Measurements from ENCODE around the gene KRTAP4-16.
"Not testable (repeated sequence)": the region's sequence is repeated elsewhere in the genome, so short reads cannot be mapped to it uniquely, and the experiment has no call there.

Gene KRTAP4-16

GRCh38 chr17:41118721-41119120 is 16.7 kb upstream of the KRTAP4-16 start:
- DNase-seq = no peak

- DNase-seq = not testable (repeated sequence)
Measured at GRCh38 chr17:41117846-41118386, 15.9 kb upstream of the KRTAP4-16 start, which contains the start of gene KRTAP4-11. KRTAP4-11 (minus strand) TSS chr17:41118373; CDS start chr17:41118315, 58 bp downstream.

- DNase-seq = no peak
Measured at GRCh38 chr17:41116297-41116696, 14.3 kb upstream of the KRTAP4-16 start.

- no peak for DNase-seq
Measured at GRCh38 chr17:41111151-41111885, 9.3 kb upstream of the KRTAP4-16 start.

- not testable (repeated sequence) for DNase-seq
Measured at GRCh38 chr17:41108728-41109386, 6.8 kb upstream of the KRTAP4-16 start.

GRCh38 chr17:41107941-41108450 is 6.0 kb upstream of the KRTAP4-16 start:
- DNase-seq = no peak

- DNase-seq = not testable (repeated sequence)
Measured at GRCh38 chr17:41105347-41105746, 3.3 kb upstream of the KRTAP4-16 start, which contains the start of gene KRTAP4-9. KRTAP4-9 (plus strand) TSS chr17:41105389; CDS start chr17:41105389, 0 bp downstream.

- DNase-seq = not testable (repeated sequence)
Measured at GRCh38 chr17:41104386-41105038, 2.5 kb upstream of the KRTAP4-16 start.

- DNase-seq = no peak
Measured at GRCh38 chr17:41103896-41104295, 1.9 kb upstream of the KRTAP4-16 start.

GRCh38 chr17:41099682-41100480 is 2.1 kb downstream of the KRTAP4-16 start:
- not testable (repeated sequence) for DNase-seq

GRCh38 chr17:41098481-41098880 is 3.5 kb downstream of the KRTAP4-16 start:
- DNase-seq = no peak

- no peak for DNase-seq
Measured at GRCh38 chr17:41098042-41098441, 4.0 kb downstream of the KRTAP4-16 start, which contains the start of gene KRTAP4-8. KRTAP4-8 (minus strand) TSS chr17:41098142; CDS start chr17:41098084, 58 bp downstream.

- no peak for DNase-seq
Measured at GRCh38 chr17:41096055-41096454, 6.0 kb downstream of the KRTAP4-16 start.

GRCh38 chr17:41088760-41089352 is 13.2 kb downstream of the KRTAP4-16 start:
- not testable (repeated sequence) for DNase-seq

- not testable (repeated sequence) for DNase-seq
Measured at GRCh38 chr17:41084100-41084856, 17.7 kb downstream of the KRTAP4-16 start, which contains the start of gene KRTAP4-7. KRTAP4-7 (plus strand) TSS chr17:41084150; CDS start chr17:41084207, 57 bp downstream.

GRCh38 chr17:41083427-41083826 is 18.6 kb downstream of the KRTAP4-16 start:
- DNase-seq = not testable (repeated sequence)

GRCh38 chr17:41082626-41083025 is 19.4 kb downstream of the KRTAP4-16 start:
- DNase-seq = no peak

- no peak for DNase-seq
Measured at GRCh38 chr17:41076788-41077187, 25.2 kb downstream of the KRTAP4-16 start.

- no peak for DNase-seq
Measured at GRCh38 chr17:41073676-41074075, 28.3 kb downstream of the KRTAP4-16 start.

- no peak for DNase-seq
Measured at GRCh38 chr17:41071606-41072360, 30.2 kb downstream of the KRTAP4-16 start.
